ENCODE results near the gene KY. TPM values are rescaled to one million over a fixed set of nuclear protein-coding genes. Genes with fewer than 3 reads are reported as not detected.

The KY gene
- total RNA-seq, 1 experiment from 2014 or later = not detected

DNA sequence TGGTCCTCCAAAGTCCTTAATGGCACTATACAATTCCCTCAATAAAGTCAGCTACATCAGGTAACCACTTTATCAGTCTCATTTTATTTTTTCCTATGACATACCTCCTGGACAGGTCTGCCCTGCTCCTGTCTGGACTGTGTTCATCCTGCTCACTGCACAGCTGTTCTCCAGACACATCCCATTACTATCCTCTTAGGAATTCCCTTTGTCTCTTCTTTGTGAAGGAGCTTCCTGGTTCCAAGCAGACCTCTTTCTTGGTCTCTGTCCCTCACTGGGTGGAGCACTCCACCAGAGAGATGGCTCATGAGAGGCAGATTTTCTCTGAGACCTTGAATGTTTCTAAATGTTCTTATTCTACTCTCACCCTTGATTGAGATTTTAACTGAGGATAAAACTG lies 60.1 kb downstream of the KY start:
- POLR2A ChIA-PET (ENCODE audit: low non-redundant PET) = no interaction called here
- no TSS peak for BruUV-seq (replicated peaks)

DNA sequence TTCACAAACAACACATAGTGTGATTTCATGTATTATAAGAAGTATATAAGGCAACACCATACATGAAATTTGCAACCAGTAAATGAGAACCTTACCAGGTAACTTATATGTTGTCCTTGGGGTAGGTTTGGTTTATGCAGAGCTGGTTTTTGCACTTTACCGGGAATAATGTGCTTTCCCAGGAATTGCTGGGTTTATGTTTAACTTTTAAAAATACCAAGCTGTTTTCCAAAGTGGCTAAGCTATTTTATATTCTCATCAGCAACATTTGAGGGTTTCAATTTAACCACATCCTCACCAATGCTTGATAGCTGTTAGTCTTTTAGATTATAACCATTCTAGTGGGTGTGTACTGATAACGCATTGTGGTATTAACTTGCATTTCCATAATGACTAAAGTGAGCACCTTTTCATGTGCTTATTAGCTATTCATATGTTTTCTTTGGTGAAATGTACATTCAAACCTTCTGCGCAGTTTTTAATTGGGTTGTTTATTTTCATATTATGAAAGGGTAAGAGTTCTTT lies 71.6 kb downstream of the KY start:
- intact Hi-C loops (cut with micrococcal nuclease; ENCODE audit: unreplicated experiment) = no loop called here
- Histone ChIP-seq H3K4me1 (ENCODE audit: insufficient read depth, low read length, poor library complexity, severe bottlenecking) (no peaks in the 10 kb centered on the region), H3K4me3 (ENCODE audit: low read depth, low read length, poor library complexity, severe bottlenecking) (no peak overlapping the region), H3K9me3 (ENCODE audit: low read depth, low read length, poor library complexity, severe bottlenecking) (no peaks in the 10 kb centered on the region), H3K36me3 (ENCODE audit: insufficient read depth, low read length, poor library complexity, severe bottlenecking) (no peaks in the 10 kb centered on the region), H3K27ac (ENCODE audit: low read depth, low read length, poor library complexity, severe bottlenecking) (no peak overlapping the region), H3K27me3 (replicated peaks; ENCODE audit: insufficient read depth, low read depth, low read length, poor library complexity) (no peaks in the 10 kb centered on the region)
- ChIA-PET POLR2A (ENCODE audit: low non-redundant PET) (no interaction called here), CTCF (interaction anchor here (0.6 kb wide), 1 partner anchor 1464 kb away, joined by 3 read pairs; no protein-coding TSS in a partner anchor)
- BruUV-seq (replicated peaks) = no TSS peak
- TF ChIP-seq, protein P1, sequence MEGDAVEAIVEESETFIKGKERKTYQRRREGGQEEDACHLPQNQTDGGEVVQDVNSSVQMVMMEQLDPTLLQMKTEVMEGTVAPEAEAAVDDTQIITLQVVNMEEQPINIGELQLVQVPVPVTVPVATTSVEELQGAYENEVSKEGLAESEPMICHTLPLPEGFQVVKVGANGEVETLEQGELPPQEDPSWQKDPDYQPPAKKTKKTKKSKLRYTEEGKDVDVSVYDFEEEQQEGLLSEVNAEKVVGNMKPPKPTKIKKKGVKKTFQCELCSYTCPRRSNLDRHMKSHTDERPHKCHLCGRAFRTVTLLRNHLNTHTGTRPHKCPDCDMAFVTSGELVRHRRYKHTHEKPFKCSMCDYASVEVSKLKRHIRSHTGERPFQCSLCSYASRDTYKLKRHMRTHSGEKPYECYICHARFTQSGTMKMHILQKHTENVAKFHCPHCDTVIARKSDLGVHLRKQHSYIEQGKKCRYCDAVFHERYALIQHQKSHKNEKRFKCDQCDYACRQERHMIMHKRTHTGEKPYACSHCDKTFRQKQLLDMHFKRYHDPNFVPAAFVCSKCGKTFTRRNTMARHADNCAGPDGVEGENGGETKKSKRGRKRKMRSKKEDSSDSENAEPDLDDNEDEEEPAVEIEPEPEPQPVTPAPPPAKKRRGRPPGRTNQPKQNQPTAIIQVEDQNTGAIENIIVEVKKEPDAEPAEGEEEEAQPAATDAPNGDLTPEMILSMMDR (conservative IDR thresholded peaks at IDR 0.05; ENCODE audit: low read depth, low read length) = no peak
- no peak for DNase-seq (ENCODE audit: low spot score)

More for the DNA sequence above, 60.1 kb downstream of the KY start:
- no peaks in the 10 kb centered on the region for H3K36me3 ChIP-seq (ENCODE audit: insufficient read depth, low read length, poor library complexity, severe bottlenecking)
- peaks cover 21% of the 10 kb centered on the region for H3K27me3 ChIP-seq (replicated peaks; ENCODE audit: insufficient read depth, low read depth, low read length, poor library complexity)
- intact Hi-C loops (cut with micrococcal nuclease; ENCODE audit: unreplicated experiment) = no loop called here
- H3K27ac ChIP-seq (ENCODE audit: low read depth, low read length, poor library complexity, severe bottlenecking) = no peak overlapping the region
- no peak for TF ChIP-seq EZH2 (IDR thresholded peaks at IDR 0.05; ENCODE audit: borderline replicate concordance, low read depth, low read length, poor library complexity, severe bottlenecking)
- TF ChIP-seq, protein P1 (conservative IDR thresholded peaks at IDR 0.05; ENCODE audit: low read depth, low read length) = no peak
- H3K4me3 ChIP-seq (ENCODE audit: low read depth, low read length, poor library complexity, severe bottlenecking) = no peak overlapping the region
- DNase-seq (ENCODE audit: low spot score) = no peak
- no peaks in the 10 kb centered on the region for H3K9me3 ChIP-seq (ENCODE audit: low read depth, low read length, poor library complexity, severe bottlenecking)
- CTCF ChIA-PET = no interaction called here
- no peaks in the 10 kb centered on the region for H3K4me1 ChIP-seq (ENCODE audit: insufficient read depth, low read length, poor library complexity, severe bottlenecking)

DNA sequence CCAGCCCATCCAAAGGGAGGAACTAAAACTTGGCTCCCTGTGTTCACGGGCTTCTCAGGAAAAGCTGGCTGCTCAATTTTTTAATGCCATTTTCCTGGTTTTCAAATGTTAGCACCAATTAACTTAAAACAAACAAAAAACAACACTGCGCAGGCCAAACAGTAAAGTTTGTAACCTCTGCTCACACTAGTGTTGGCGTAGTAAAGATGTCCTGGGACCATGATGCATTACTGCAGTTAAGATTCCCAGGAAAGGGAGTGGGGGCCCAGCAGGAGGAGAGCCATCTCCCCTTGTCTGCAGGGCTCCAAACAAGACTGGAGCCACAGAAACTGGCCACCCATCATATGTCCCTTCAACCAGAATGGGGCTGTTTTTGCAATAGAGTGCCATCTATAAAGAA lies 74.0 kb downstream of the KY start:
- Histone ChIP-seq H3K27me3 (replicated peaks; ENCODE audit: insufficient read depth, low read depth, low read length, poor library complexity) (no peaks in the 10 kb centered on the region), H3K9me3 (ENCODE audit: low read depth, low read length, poor library complexity, severe bottlenecking) (no peaks in the 10 kb centered on the region), H3K27ac (ENCODE audit: low read depth, low read length, poor library complexity, severe bottlenecking) (no peak overlapping the region), H3K4me3 (ENCODE audit: low read depth, low read length, poor library complexity, severe bottlenecking) (no peak overlapping the region), H3K36me3 (ENCODE audit: insufficient read depth, low read length, poor library complexity, severe bottlenecking) (no peaks in the 10 kb centered on the region), H3K4me1 (ENCODE audit: insufficient read depth, low read length, poor library complexity, severe bottlenecking) (no peaks in the 10 kb centered on the region)
- intact Hi-C loops (cut with micrococcal nuclease; ENCODE audit: unreplicated experiment) = no loop called here
- POLR2A ChIA-PET (ENCODE audit: low non-redundant PET) = no interaction called here
- no peak for DNase-seq (ENCODE audit: low spot score)
- CTCF ChIA-PET = no interaction called here
- TF ChIP-seq, protein P1 (conservative IDR thresholded peaks at IDR 0.05; ENCODE audit: low read depth, low read length) = no peak
- TF ChIP-seq EZH2 (IDR thresholded peaks at IDR 0.05; ENCODE audit: borderline replicate concordance, low read depth, low read length, poor library complexity, severe bottlenecking) = no peak
- no TSS peak for BruUV-seq (replicated peaks)
